ENCODE results near the gene MYO15B. TPM values are rescaled to one million over a fixed set of nuclear protein-coding genes. Genes with fewer than 3 reads are reported as not detected.
A peak's percentile ranks its signal among the peaks of the same experiment; 100 is the strongest.

MYO15B gene
- total RNA-seq, 4 donors from 2014 or later, result 119 to 610 (median 170) TPM

DNA sequence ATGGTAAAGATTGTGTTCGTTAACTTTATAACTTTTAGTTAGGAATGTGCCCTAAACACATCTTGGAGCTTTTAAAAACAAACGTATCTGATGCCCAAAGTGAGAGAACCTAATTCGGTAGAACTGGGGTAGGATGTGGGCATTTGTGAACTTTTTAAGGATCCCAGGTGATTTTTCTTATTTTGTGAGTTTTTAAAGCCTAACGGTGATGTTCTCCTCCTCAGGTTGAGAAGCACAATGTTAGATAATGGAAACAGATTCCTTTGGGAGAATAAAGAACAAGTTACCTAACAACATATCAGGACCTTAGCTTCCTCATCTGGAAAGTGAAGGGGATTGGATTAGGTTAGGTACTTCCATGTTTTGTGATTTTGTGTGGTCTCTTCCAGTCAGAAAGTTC lies 80.2 kb downstream of the MYO15B start:
- peaks cover 5 to 11% of the 10 kb centered on the region in 2 donors for H3K4me1 ChIP-seq
- intact Hi-C loops (cut with DNase I; ENCODE audit: low total_unique reads), result no loop called here
- H3K9me3 ChIP-seq, result no peaks in the 10 kb centered on the region
- DNase-seq, result no peak
- TF ChIP-seq CTCF (IDR thresholded peaks at IDR 0.05) (no peak), POLR2A (IDR thresholded peaks at IDR 0.05) (no peak)
- peak overlapping the region; percentile 77 to 93 for H3K4me3 ChIP-seq
- no peaks in the 10 kb centered on the region for H3K36me3 ChIP-seq
- no peaks in the 10 kb centered on the region for H3K27me3 ChIP-seq
- H3K27ac ChIP-seq, result peak overlapping the region; percentile 86 to 87

- Histone ChIP-seq H3K27me3 (no peaks in the 10 kb centered on the region), H3K4me1 (peaks cover 5 to 11% of the 10 kb centered on the region in 2 donors), H3K4me3 (no peak overlapping the region), H3K27ac (no peak overlapping the region), H3K9me3 (no peaks in the 10 kb centered on the region), H3K36me3 (no peaks in the 10 kb centered on the region)
- TF ChIP-seq POLR2A (IDR thresholded peaks at IDR 0.05), result no peak
- DNase-seq, result no peak
- intact Hi-C loops (cut with DNase I; ENCODE audit: low total_unique reads), result no loop called here
Measured at GRCh38 chr17:75668489-75668888, 80.9 kb downstream of the MYO15B start.

- Histone ChIP-seq H3K27me3 (no peaks in the 10 kb centered on the region), H3K27ac (no peak overlapping the region), H3K9me3 (no peaks in the 10 kb centered on the region), H3K36me3 (no peaks in the 10 kb centered on the region), H3K4me3 (no peak overlapping the region), H3K4me1 (peaks cover 5 to 10% of the 10 kb centered on the region in 2 donors)
- intact Hi-C loops (cut with DNase I; ENCODE audit: low total_unique reads), result no loop called here
- TF ChIP-seq CTCF (IDR thresholded peaks at IDR 0.05), result no peak
- TF ChIP-seq POLR2A (IDR thresholded peaks at IDR 0.05), result no peak
- DNase-seq, result no peak
Measured at GRCh38 chr17:75670868-75671267, 83.3 kb downstream of the MYO15B start.

- intact Hi-C loops (cut with DNase I; ENCODE audit: low total_unique reads), result no loop called here
- Histone ChIP-seq H3K9me3 (no peaks in the 10 kb centered on the region), H3K27ac (no peak overlapping the region), H3K4me1 (peaks cover 4 to 5% of the 10 kb centered on the region in 2 donors), H3K36me3 (no peaks in the 10 kb centered on the region), H3K27me3 (no peaks in the 10 kb centered on the region), H3K4me3 (no peak overlapping the region)
- no peak for TF ChIP-seq CTCF (IDR thresholded peaks at IDR 0.05)
- TF ChIP-seq POLR2A (IDR thresholded peaks at IDR 0.05), result no peak
- no peak for DNase-seq
Measured at GRCh38 chr17:75672011-75672410, 84.4 kb downstream of the MYO15B start.

- H3K4me3 ChIP-seq, result no peak overlapping the region
- no peaks in the 10 kb centered on the region for H3K9me3 ChIP-seq
- no peak for TF ChIP-seq CTCF (IDR thresholded peaks at IDR 0.05)
- TF ChIP-seq POLR2A (IDR thresholded peaks at IDR 0.05), result no peak
- no peaks in the 10 kb centered on the region for H3K27me3 ChIP-seq
- peaks cover 0 to under 1% of the 10 kb centered on the region in 2 donors for H3K4me1 ChIP-seq
- intact Hi-C loops (cut with DNase I; ENCODE audit: low total_unique reads), result no loop called here
- no peaks in the 10 kb centered on the region for H3K36me3 ChIP-seq
- no peak overlapping the region for H3K27ac ChIP-seq
- no peak for DNase-seq
Measured at GRCh38 chr17:75673487-75673886, 85.9 kb downstream of the MYO15B start.

Other genes with a start within 250 kb of the MYO15B start
- 100 to 1,000 TPM in 1 of 4 donors, 10 to 100 TPM in 3; 51.5 to 127 (median 78.1) TPM for gene GRB2, start 182.1 kb upstream of the MYO15B start, total RNA-seq
- gene TMEM94, start 131.2 kb upstream of the MYO15B start, total RNA-seq, result 10 to 100 TPM in 2 of 4 donors, 1 to 10 TPM in 2; 3.8 to 91.2 (median 26.0) TPM
- gene CASKIN2, start 72.3 kb upstream of the MYO15B start, total RNA-seq, result 100 to 1,000 TPM in 1 of 4 donors, 10 to 100 TPM in 1, 1 to 10 TPM in 2; 7.4 to 122 (median 15.5) TPM
- gene TSEN54, start 71.3 kb upstream of the MYO15B start, total RNA-seq, result 100 to 1,000 TPM in 1 of 4 donors, 10 to 100 TPM in 3; 17.4 to 102 (median 20.6) TPM
- gene LLGL2, start 62.1 kb upstream of the MYO15B start, total RNA-seq, result 10 to 100 TPM in 3 of 4 donors, 1 to 10 TPM in 1; 3.1 to 31.9 (median 14.0) TPM
- 1 to 10 TPM in 1 of 4 donors, under 1 TPM in 1, not detected in 2; 0.85 to 2.2 TPM for gene SMIM5, start 45.6 kb downstream of the MYO15B start, total RNA-seq
- 10 to 100 TPM in 2 of 4 donors, 1 to 10 TPM in 1, under 1 TPM in 1; 0.59 to 22.7 (median 11.9) TPM for gene RECQL5, start 79.4 kb downstream of the MYO15B start, total RNA-seq
- gene SAP30BP, start 79.5 kb downstream of the MYO15B start, total RNA-seq, result 10 to 100 TPM; 14.1 to 87.7 (median 64.7) TPM
- gene ITGB4, start 133.7 kb downstream of the MYO15B start, total RNA-seq, result 100 to 1,000 TPM in 1 of 4 donors, 10 to 100 TPM in 3; 38.0 to 100 (median 62.3) TPM
- gene GALK1, start 177.4 kb downstream of the MYO15B start, total RNA-seq, result 10 to 100 TPM in 3 of 4 donors, not detected in 1; 19.4 to 37.1 (median 35.6) TPM
- 10 to 100 TPM in 3 of 4 donors, 1 to 10 TPM in 1; 6.9 to 69.7 (median 45.5) TPM for gene UNK, start 197.0 kb downstream of the MYO15B start, total RNA-seq

All from uterus (tissue), 4 donors.